Measurements from ENCODE around the gene COL16A1.

COL16A1 gene

DNA sequence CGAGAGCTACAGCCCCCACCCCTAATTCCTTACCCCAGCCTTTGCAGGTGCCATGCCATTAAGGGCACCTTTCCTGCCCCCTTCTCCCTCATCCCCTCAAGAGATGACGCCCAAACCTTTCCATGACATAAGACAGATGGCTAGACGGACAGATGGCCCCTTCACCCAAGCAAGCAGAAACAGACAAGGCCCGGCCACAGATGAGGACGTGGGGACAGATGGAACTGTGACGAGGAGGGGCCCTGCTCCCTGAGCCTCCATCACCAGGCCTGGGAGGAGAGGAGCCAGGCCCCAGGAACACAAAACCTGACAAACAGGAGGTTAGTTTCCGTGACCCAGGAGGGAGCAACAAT lies 34.4 kb downstream of the COL16A1 start:
- no peak overlapping the region for H3K4me3 ChIP-seq (replicated peaks; ENCODE audit: low read depth, low read length)
- DNase-seq (ENCODE audit: low read depth), result no peak
- TF ChIP-seq, protein P1, sequence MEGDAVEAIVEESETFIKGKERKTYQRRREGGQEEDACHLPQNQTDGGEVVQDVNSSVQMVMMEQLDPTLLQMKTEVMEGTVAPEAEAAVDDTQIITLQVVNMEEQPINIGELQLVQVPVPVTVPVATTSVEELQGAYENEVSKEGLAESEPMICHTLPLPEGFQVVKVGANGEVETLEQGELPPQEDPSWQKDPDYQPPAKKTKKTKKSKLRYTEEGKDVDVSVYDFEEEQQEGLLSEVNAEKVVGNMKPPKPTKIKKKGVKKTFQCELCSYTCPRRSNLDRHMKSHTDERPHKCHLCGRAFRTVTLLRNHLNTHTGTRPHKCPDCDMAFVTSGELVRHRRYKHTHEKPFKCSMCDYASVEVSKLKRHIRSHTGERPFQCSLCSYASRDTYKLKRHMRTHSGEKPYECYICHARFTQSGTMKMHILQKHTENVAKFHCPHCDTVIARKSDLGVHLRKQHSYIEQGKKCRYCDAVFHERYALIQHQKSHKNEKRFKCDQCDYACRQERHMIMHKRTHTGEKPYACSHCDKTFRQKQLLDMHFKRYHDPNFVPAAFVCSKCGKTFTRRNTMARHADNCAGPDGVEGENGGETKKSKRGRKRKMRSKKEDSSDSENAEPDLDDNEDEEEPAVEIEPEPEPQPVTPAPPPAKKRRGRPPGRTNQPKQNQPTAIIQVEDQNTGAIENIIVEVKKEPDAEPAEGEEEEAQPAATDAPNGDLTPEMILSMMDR (IDR thresholded peaks at IDR 0.05; ENCODE audit: low read length, missing control alignments), result no peak

DNA sequence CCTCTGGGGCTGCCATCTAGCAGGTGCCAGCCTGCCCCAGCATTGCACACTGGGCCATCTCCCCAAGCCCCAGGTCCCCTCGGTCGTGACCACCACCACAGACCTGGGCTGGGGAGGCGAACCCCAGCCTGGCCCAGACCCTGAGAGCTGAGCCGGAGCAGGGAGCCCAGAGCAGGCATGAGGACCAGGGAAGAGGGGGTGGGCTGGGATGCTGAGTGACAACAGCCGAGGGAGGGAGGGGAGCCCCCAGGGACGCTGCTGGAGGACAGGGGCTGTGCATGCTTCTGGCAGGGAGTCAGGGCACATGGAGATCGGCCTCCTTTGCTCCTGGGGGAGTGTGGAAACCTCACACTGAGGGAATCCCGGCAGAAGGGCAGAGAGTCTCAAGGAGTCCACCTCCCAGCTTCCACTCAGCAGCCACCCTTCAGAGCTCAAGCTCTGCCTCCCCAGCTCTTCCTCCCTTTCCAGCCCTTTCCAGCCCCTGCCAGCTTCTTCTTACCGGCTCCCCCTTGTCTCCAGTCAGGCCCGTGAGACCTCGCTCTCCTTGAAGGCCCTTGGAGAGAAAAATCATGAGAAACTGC lies 35.4 kb downstream of the COL16A1 start:
- TF ChIP-seq, protein P1 (IDR thresholded peaks at IDR 0.05; ENCODE audit: low read length, missing control alignments), result no peak
- no peak overlapping the region for H3K4me3 ChIP-seq (replicated peaks; ENCODE audit: low read depth, low read length)
- DNase-seq (ENCODE audit: low read depth), result no peak

DNA sequence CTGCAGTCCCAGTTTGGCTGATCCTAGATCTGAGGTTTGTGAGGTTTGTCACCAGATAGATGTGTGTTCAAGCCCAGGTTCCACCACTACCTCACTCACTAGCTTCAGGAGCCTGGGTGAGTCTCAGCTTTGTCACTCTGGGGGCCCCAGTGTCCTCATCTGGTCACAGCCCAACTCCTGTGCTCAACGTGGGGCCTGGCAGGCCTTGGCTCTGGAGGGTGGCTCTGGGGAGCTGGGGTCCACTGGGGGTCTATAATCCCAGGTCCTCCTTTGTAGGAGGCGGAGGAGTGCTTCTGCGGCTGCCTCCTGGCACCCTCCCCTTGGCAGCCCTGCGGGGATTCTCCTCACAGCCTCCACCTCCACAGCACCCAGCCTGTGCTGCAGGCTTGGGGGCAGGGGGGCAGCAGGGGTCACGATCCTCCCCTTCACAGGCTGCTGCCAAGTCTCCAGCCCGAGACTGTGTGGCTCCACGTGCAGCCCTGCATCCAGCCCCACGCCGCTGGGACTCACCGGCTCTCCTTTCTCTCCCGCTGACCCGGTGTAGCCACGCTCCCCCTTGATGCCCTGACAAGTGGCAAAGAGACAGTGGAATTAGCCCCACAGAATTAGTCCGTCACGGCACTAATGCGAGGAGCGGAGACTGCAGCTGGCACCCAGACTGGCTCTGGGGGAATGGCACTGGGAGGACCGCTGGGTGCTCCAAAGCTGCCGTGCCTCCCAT lies 36.6 kb downstream of the COL16A1 start:
- no peak for DNase-seq (ENCODE audit: low read depth)
- TF ChIP-seq, protein P1 (IDR thresholded peaks at IDR 0.05; ENCODE audit: low read length, missing control alignments), result no peak
- H3K4me3 ChIP-seq (replicated peaks; ENCODE audit: low read depth, low read length), result no peak overlapping the region

DNA sequence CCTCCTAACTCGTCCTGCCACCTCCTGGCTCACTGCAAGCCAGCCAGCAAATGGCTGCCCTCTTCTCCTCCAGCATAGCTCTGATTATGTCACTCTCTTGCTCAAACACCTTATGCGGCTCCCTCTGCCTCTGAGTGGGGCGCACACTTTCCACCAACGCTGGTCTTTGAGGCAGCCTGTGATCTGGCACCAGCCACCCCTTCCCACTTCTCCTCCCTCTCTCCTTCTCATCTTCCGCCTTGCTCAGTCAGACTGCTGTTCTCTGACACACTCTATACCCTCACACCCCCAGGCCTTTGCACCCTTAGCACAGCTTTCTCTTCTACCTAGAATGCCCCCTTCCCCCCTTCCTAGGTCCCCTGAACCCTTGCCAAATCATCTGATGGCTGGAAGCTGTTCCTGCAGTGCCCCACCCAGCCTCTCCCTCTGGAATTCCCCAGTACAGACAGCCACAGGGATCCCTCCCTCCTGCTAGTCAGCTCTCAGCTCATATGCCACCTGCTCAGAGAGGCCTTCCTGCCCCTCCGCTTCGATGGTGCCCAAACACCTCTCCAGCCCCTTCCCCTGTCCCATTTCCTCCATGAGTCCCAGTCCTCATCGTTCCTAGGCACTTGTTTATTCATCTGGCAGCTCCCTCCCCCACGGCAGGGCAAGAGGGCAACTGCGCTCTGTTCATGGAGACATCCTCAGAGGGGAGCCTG lies 37.4 kb downstream of the COL16A1 start:
- peak; percentile 24 for DNase-seq (ENCODE audit: low read depth)
- TF ChIP-seq, protein P1 (IDR thresholded peaks at IDR 0.05; ENCODE audit: low read length, missing control alignments), result no peak
- H3K4me3 ChIP-seq (replicated peaks; ENCODE audit: low read depth, low read length), result no peak overlapping the region

DNA sequence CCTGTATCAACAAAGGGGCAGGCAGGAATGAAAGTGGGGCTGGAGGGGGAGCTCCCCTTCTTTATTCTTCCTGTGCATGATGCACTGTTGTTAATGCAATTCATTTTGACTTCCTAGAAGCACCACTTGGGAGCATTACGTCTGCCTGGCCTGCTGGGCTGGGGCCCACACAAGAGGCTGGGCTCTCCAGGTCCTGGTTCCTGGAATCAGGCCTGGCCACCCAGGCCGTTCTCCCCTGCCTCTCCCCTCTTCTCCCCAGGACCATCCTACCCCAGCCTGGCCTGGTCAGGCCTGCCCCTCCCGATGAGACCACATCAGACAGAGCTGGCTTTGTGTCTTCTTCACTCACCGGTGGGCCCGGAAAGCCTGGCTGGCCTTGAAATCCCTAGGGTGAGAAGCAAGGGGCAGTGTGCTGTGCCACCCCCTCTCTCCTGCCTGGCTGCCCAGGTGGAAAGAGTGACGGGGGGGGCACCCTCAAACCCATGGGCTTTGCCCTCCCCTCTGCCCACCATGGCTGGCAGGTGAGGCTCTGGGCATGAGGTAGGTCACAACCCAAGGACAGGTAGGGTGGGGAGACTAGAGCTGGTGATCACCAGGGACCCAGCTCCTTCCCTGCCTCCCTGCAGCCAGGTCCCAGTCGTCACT lies 38.5 kb downstream of the COL16A1 start:
- TF ChIP-seq, protein P1 (IDR thresholded peaks at IDR 0.05; ENCODE audit: low read length, missing control alignments), result no peak
- no peak for DNase-seq (ENCODE audit: low read depth)
- H3K4me3 ChIP-seq (replicated peaks; ENCODE audit: low read depth, low read length), result no peak overlapping the region

DNA sequence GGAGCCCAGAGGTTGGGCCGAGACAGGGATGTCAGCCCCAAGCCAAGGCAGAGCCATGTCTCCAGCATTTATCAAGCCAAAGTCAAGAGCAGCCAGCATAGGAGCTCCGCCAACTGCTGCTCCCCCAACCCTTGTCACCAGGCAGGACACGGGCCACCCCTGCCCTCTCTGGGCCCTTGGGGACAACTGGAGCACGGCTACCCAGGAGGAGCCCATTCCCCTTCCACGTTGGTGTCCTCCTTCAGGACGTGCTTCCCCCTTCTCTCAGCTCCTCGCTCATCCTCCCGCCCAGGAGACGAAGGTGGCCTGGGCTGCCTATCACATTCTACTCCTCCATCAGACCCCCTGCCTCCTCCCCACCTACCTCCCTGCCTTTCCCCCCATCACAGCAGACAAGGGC lies 39.3 kb downstream of the COL16A1 start:
- H3K4me3 ChIP-seq (replicated peaks; ENCODE audit: low read depth, low read length), result no peak overlapping the region
- TF ChIP-seq, protein P1 (IDR thresholded peaks at IDR 0.05; ENCODE audit: low read length, missing control alignments), result no peak
- DNase-seq (ENCODE audit: low read depth), result no peak
